K562 (cell line): ENCODE measurements around the gene NFATC3. TPM values are rescaled to one million over a fixed set of nuclear protein-coding genes. Genes with fewer than 3 reads are reported as not detected.

ENCODE experiments used
- ATAC-seq: fragments of 200-7000 bp; cut with Tn5 transposase; 3 replicates; pipeline ENCODE4 v1.9.1; 2020; ENCODE audit warnings: moderate library complexity
- BruUV-seq: library from RNA; stranded (reverse); fragments of 400-500 nt; replicated peaks from 2 replicates; lab custom pipeline; 2021; lab: Mats Ljungman, UMichigan
- CTCF ChIA-PET: fragments of 300-600 bp; formaldehyde crosslinking; extraction: SDS; loops from one replicate; lab custom pipeline; 2021; ENCODE audit warnings: low intra/inter-chr PET ratio; lab: Yijun Ruan, JAX
- POLR2A ChIA-PET: fragments of 300-600, 350-650 bp; sonication (Branson Sonifier 250); formaldehyde crosslinking; extraction: SDS; loops from one replicate; lab custom pipeline; 2021; ENCODE audit warnings: antibody characterized with exemption, inconsistent platforms; lab: Yijun Ruan, JAX
- DNase-seq, 4 experiments: peaks; one replicate each; pipeline versions ENCODE4 v3.0.0 to v3.0.0-alpha.2; 2011 to 2018; ENCODE audit warnings: low spot score in 3 of 4, mixed read lengths in 3 of 4; ENCODE audit errors: extremely low read depth in 1 of 4
- FAIRE-seq: peaks from 2 replicates; lab custom pipeline; 2011; peaks lifted over from hg19 to GRCh38; lab: Jason Lieb, UNC
- H2AFZ ChIP-seq: 2 replicates; pipeline ENCODE4 v1.6.0; 2011; ENCODE audit warnings: low read depth, low read length, control low read depth, inconsistent platforms
- H3K27ac ChIP-seq: fragments of 200-600 bp; 3 replicates; pipeline ENCODE4 v1.8.0; 2011; ENCODE audit warnings: low read depth, mild to moderate bottlenecking, control low read depth, inconsistent platforms, low read length, moderate library complexity, mixed read lengths; ENCODE audit errors: extremely low read depth
- H3K27me3 ChIP-seq, 2 experiments: fragments of 300-600 bp in 1 of 2; 2 replicates in 1 of 2; 3 replicates in 1 of 2; pipeline versions ENCODE4 v1.6.0 to v1.8.0; 2011; ENCODE audit warnings: inconsistent platforms in 2 of 2, low read length in 2 of 2, mild to moderate bottlenecking in 1 of 2, mixed read lengths in 1 of 2, moderate library complexity in 1 of 2; ENCODE audit not compliant: control insufficient read depth in 2 of 2, insufficient read depth in 2 of 2
- H3K36me3 ChIP-seq: fragments of 300-600 bp; 3 replicates; pipeline ENCODE4 v1.8.0; 2011; ENCODE audit warnings: mild to moderate bottlenecking, low read length, inconsistent platforms; ENCODE audit not compliant: control insufficient read depth, insufficient read depth
- H3K4me1 ChIP-seq, 2 experiments: fragments of 200-600 bp in 1 of 2; replicated peaks in 1 of 2; 2 replicates in 1 of 2; 3 replicates in 1 of 2; pipeline versions ENCODE4 v1.5.1 to v1.8.0; 2011; ENCODE audit warnings: inconsistent platforms in 2 of 2, low read length in 2 of 2, mild to moderate bottlenecking in 1 of 2, mixed read lengths in 1 of 2, moderate library complexity in 1 of 2; ENCODE audit not compliant: control insufficient read depth in 2 of 2, insufficient read depth in 2 of 2
- H3K4me2 ChIP-seq: 2 replicates; pipeline ENCODE4 v1.6.1; 2011; ENCODE audit warnings: low read length, control low read depth, inconsistent platforms, mixed read lengths; ENCODE audit not compliant: insufficient read depth
- H3K4me3 ChIP-seq: fragments of 200-600 bp; sonication (generic), shearing (Covaris generic); 2 replicates; pipeline ENCODE4 v1.5.1; 2016; ENCODE audit warnings: control low read depth, inconsistent platforms
- H3K79me2 ChIP-seq: fragments of 200-600 bp; 3 replicates; pipeline ENCODE4 v1.8.0; 2011; ENCODE audit warnings: low read length, inconsistent platforms; ENCODE audit not compliant: control insufficient read depth, insufficient read depth
- H3K9ac ChIP-seq, 2 experiments: 2 replicates each; pipeline versions ENCODE4 v1.6.0 to v1.6.1; 2011; ENCODE audit warnings: low read depth in 2 of 2, low read length in 2 of 2, control low read depth in 1 of 2, inconsistent platforms in 1 of 2, mild to moderate bottlenecking in 1 of 2, mixed read lengths in 1 of 2; ENCODE audit not compliant: insufficient read depth in 1 of 2
- H3K9me1 ChIP-seq: one replicate; pipeline ENCODE4 v1.6.0; 2011; ENCODE audit warnings: inconsistent platforms, mild to moderate bottlenecking, low read length, moderate library complexity; ENCODE audit not compliant: control insufficient read depth, insufficient read depth
- H3K9me3 ChIP-seq: replicated peaks from 2 replicates; pipeline ENCODE4 v1.5.1; 2011; ENCODE audit warnings: low read depth, low read length, inconsistent platforms; ENCODE audit not compliant: control insufficient read depth, insufficient read depth
- H4K20me1 ChIP-seq: replicated peaks from 2 replicates; pipeline ENCODE4 v1.6.1; 2011; ENCODE audit warnings: low read length, inconsistent platforms, mixed read lengths; ENCODE audit not compliant: control insufficient read depth, insufficient read depth
- NFIC ChIP-seq: fragments of 450-650 bp; IDR thresholded peaks from 2 replicates; pipeline ENCODE4 v1.6.1; 2017; ENCODE audit warnings: mild to moderate bottlenecking, inconsistent platforms
- POLR2AphosphoS2 ChIP-seq: IDR thresholded peaks from 2 replicates; pipeline ENCODE4 v1.6.1; 2012; ENCODE audit warnings: low read length, improper control_type of control experiment
- WGBS: fragments of 100-300 bp; shearing (Covaris generic); methylation state at CpG from one replicate; pipeline ENCODE4 v1.1.6; 2016; ENCODE audit warnings: low coverage, mixed read lengths; ENCODE audit not compliant: insufficient coverage; ENCODE audit errors: missing lambda C conversion rate; 5-methylcytosine and 5-hydroxymethylcytosine counted together
- in situ Hi-C: fragments of 300-500 bp; cut with MboI; formaldehyde crosslinking; loops from 4 replicates; pipeline ENCODE4 v1.15.0; 2018; ENCODE audit warnings: inconsistent platforms, mixed read lengths
- intact Hi-C: fragments of 100-400 bp; cut with micrococcal nuclease; formaldehyde crosslinking; loops from 2 replicates; pipeline ENCODE4 v1.14.2; 2022
- polyA plus RNA-seq, 8 experiments: library from polyadenylated mRNA; depleted of rRNA in 4 of 8; stranded (reverse) in 5 of 8; unstranded in 3 of 8; fragments of >200 nt; fragmentation: Nextera tagmentation in 2 of 8; fragmentation: Illumina TruSeq in 1 of 8; extraction: Ambion mirVana in 2 of 8; extraction: Trizol in 1 of 8; gene quantifications; 2 replicates each; pipeline versions ENCODE4 v1.2.1 to v1.2.3, GENCODE V29; 2011 to 2014; ENCODE audit warnings: inconsistent platforms in 1 of 8, missing spikeins in 1 of 8
- total RNA-seq, 7 experiments: library from RNA; depleted of rRNA in 6 of 7; stranded (reverse); fragments of >200 nt in 6 of 7; fragmentation: Illumina TruSeq in 2 of 7; extraction: Trizol in 2 of 7; gene quantifications; 2 replicates each; pipeline versions ENCODE4 v1.2.1 to v1.2.3, GENCODE V29; 2011 to 2021; ENCODE audit warnings: low replicate concordance in 1 of 7
- TF ChIP-seq, protein P1 (sequence below), 2 experiments: fragments of 450-650 bp; IDR thresholded peaks; 2 replicates each; pipeline ENCODE4 v1.6.1; 2016

NFATC3 gene
- total and polyA plus RNA-seq, 9 of the 15 experiments (the other 6 are each of a cell fraction or from before 2014, with no cell fraction given), result 15.7 to 98.4 (median 59.4) TPM

DNA sequence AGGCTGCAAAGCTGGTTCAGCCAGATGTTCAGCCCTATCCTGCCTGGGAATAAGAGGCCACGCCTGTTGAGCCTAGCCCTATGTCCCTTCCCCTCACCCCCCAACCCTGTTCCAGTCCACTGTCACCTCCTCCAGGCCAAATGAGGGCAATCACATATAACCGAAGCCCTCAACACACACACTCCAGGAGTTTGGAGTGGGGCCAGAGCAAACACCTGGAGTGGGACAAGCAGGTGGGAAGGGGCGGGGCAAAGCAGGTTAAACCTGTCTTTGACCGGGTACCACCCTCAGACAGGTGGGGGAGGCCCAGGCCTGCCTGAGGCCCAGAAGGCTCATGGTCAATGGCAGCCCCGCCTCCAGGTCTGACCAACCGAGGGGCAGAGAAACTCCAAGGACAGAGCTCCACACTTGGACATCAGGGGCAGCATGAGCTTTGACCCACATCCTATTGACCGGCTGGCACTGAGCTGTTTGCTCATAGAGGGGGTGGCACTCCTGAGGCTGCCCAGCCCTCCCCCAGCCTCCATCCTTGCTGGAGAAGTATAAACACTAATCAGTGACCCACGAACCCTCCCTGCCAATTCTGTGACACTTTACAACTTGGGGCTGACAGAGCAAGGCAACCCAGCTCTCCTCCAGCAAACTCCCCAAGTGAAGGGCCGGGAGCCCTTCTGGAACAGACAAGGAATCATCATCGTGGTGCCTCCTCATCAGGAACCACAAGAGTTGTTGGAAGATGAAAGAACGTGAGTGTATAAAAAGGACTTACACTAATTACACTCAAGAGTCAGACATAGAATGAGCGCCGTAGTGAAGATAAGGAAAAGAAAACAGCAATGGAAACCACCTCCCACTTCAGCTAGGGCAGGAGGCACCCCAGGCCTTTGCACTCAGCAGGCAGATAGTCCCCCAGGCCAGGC, 149.3 kb downstream of the NFATC3 start:
- Histone ChIP-seq H4K20me1 (no peaks in the 10 kb centered on the region; the same call in 1 of the 2 replicates), H3K9me1 (no peaks in the 10 kb centered on the region), H3K4me1 (peaks cover 0 to 19% of the 10 kb centered on the region in 2 experiments; a peak in 1 of 5 replicates), H2AFZ (no peak overlapping the region), H3K9me3 (peaks cover 7% of the 10 kb centered on the region), H3K9ac (no peak overlapping the region), H3K4me3 (no peak overlapping the region), H3K27me3 (no peaks in the 10 kb centered on the region), H3K36me3 (peaks cover 24% of the 10 kb centered on the region; the same call in 2 of the 3 replicates), H3K4me2 (no peak overlapping the region), H3K27ac (no peak overlapping the region), H3K79me2 (no peaks in the 10 kb centered on the region)
- POLR2A ChIA-PET, result interaction anchor here (0.6 to 0.7 kb wide), 3 partner anchors 77 to 1062 kb away, joined by 3 to 4 read pairs (median 3); no protein-coding TSS in a partner anchor
- intact Hi-C loops, result no loop called here
- CTCF ChIA-PET, result no interaction called here
- DNase-seq, result no peak
- ATAC-seq, result no peak
- 77% methylated on average over 12 of the region's 13 CpGs for WGBS
- no TSS peak for BruUV-seq
- FAIRE-seq, result no peak
- TF ChIP-seq NFIC (0 out of 2 replicates have a peak, but pooled peaks have one; percentile 13), POLR2AphosphoS2 (peak; percentile 30; the same call in 1 of the 2 replicates)
- TF ChIP-seq, protein P1, sequence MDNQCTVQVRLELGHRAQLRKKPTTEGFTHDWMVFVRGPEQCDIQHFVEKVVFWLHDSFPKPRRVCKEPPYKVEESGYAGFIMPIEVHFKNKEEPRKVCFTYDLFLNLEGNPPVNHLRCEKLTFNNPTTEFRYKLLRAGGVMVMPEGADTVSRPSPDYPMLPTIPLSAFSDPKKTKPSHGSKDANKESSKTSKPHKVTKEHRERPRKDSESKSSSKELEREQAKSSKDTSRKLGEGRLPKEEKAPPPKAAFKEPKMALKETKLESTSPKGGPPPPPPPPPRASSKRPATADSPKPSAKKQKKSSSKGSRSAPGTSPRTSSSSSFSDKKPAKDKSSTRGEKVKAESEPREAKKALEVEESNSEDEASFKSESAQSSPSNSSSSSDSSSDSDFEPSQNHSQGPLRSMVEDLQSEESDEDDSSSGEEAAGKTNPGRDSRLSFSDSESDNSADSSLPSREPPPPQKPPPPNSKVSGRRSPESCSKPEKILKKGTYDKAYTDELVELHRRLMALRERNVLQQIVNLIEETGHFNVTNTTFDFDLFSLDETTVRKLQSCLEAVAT (IDR thresholded peaks at IDR 0.05), result no peak
- in situ Hi-C loops, result no loop called here
